ENCODE results near the gene FITM1. TPM values are rescaled to one million over a fixed set of nuclear protein-coding genes. Genes with fewer than 3 reads are reported as not detected.

Gene FITM1
- polyA plus RNA-seq, 1 experiment = not detected

- no peak for TF ChIP-seq CTCF (IDR thresholded peaks at IDR 0.05; ENCODE audit: low read depth, low read length)
- no peaks in the 10 kb centered on the region for H3K9me3 ChIP-seq (ENCODE audit: control insufficient read depth, insufficient read depth, low read length)
- POLR2A ChIA-PET = no interaction called here
- H3K27ac ChIP-seq (ENCODE audit: low read depth, low read length) = no peak overlapping the region
- H3K27me3 ChIP-seq (ENCODE audit: control insufficient read depth, insufficient read depth, low read length) = no peaks in the 10 kb centered on the region
- no peak overlapping the region for H3K4me3 ChIP-seq (ENCODE audit: low read depth, low read length)
- no peak for DNase-seq (ENCODE audit: low read depth, low spot score)
- CTCF ChIA-PET = interaction anchor here (2.0 kb wide), 1 partner anchor 9 kb away, joined by 9 read pairs; no protein-coding TSS in a partner anchor
These were observed 13.3 kb upstream of the FITM1 start for GRCh38 chr14:24117179-24117578.

- no peak for DNase-seq (ENCODE audit: low read depth, low spot score)
- Histone ChIP-seq H3K27me3 (ENCODE audit: control insufficient read depth, insufficient read depth, low read length) (no peaks in the 10 kb centered on the region), H3K27ac (ENCODE audit: low read depth, low read length) (no peak overlapping the region), H3K9me3 (ENCODE audit: control insufficient read depth, insufficient read depth, low read length) (no peaks in the 10 kb centered on the region), H3K4me3 (ENCODE audit: low read depth, low read length) (no peak overlapping the region)
- ChIA-PET POLR2A (no interaction called here), CTCF (interaction anchor here (0.9 kb wide), 1 partner anchor 11 kb away, joined by 3 read pairs; no protein-coding TSS in a partner anchor)
- TF ChIP-seq CTCF (IDR thresholded peaks at IDR 0.05; ENCODE audit: low read depth, low read length) = no peak
These were observed 10.8 kb upstream of the FITM1 start for GRCh38 chr14:24119691-24120090.

GRCh38 chr14:24121210-24121609, 9.2 kb upstream of the FITM1 start:
- POLR2A ChIA-PET = no interaction called here
- no peak overlapping the region for H3K4me3 ChIP-seq (ENCODE audit: low read depth, low read length)
- TF ChIP-seq CTCF (IDR thresholded peaks at IDR 0.05; ENCODE audit: low read depth, low read length) = no peak
- no peak overlapping the region for H3K27ac ChIP-seq (ENCODE audit: low read depth, low read length)
- DNase-seq (ENCODE audit: low read depth, low spot score) = no peak
- CTCF ChIA-PET = interaction anchor here (0.6 to 1.2 kb wide), 2 partner anchors 40 to 63 kb away, joined by 3 read pairs; partner anchors contain the start of gene IRF9
- H3K27me3 ChIP-seq (ENCODE audit: control insufficient read depth, insufficient read depth, low read length) = no peaks in the 10 kb centered on the region
- H3K9me3 ChIP-seq (ENCODE audit: control insufficient read depth, insufficient read depth, low read length) = no peaks in the 10 kb centered on the region

GRCh38 chr14:24122416-24122815, 8.0 kb upstream of the FITM1 start:
- Histone ChIP-seq H3K27me3 (ENCODE audit: control insufficient read depth, insufficient read depth, low read length) (no peaks in the 10 kb centered on the region), H3K9me3 (ENCODE audit: control insufficient read depth, insufficient read depth, low read length) (no peaks in the 10 kb centered on the region), H3K27ac (ENCODE audit: low read depth, low read length) (no peak overlapping the region), H3K4me3 (ENCODE audit: low read depth, low read length) (no peak overlapping the region)
- TF ChIP-seq CTCF (IDR thresholded peaks at IDR 0.05; ENCODE audit: low read depth, low read length) = no peak
- ChIA-PET CTCF (interaction anchor here (1.2 kb wide), 1 partner anchor 38 kb away, joined by 3 read pairs; the partner anchor contains the start of gene IRF9), POLR2A (no interaction called here)
- no peak for DNase-seq (ENCODE audit: low read depth, low spot score)

GRCh38 chr14:24122898-24123297, 7.6 kb upstream of the FITM1 start:
- CTCF ChIA-PET = no interaction called here

More at GRCh38 chr14:24122898-24123297, 7.6 kb upstream of the FITM1 start:
- TF ChIP-seq CTCF (IDR thresholded peaks at IDR 0.05; ENCODE audit: low read depth, low read length) = no peak
- no peak overlapping the region for H3K27ac ChIP-seq (ENCODE audit: low read depth, low read length)
- POLR2A ChIA-PET = no interaction called here
- no peak overlapping the region for H3K4me3 ChIP-seq (ENCODE audit: low read depth, low read length)
- DNase-seq (ENCODE audit: low read depth, low spot score) = no peak
- H3K27me3 ChIP-seq (ENCODE audit: control insufficient read depth, insufficient read depth, low read length) = no peaks in the 10 kb centered on the region
- H3K9me3 ChIP-seq (ENCODE audit: control insufficient read depth, insufficient read depth, low read length) = no peaks in the 10 kb centered on the region
